T-helper 2 cell (primary cell): ENCODE data around the gene AVPR1B.

Source experiments
- DNase-seq, 5 experiments: peaks; one replicate each; pipeline versions ENCODE4 v3.0.0 to v3.0.0-alpha.2; 2012 to 2022
- total RNA-seq, 2 donors: gene quantifications; one replicate each; lab custom pipeline; 2026; lab: John Stamatoyannopoulos, UW

The AVPR1B gene
- 0 reads per million in 2 donors for total RNA-seq

- peak in 1 of 5 experiments; percentile 22 for DNase-seq
Observed at GRCh38 chr1:206117151-206117948, at the start of gene AVPR1B. Gene AVPR1B (minus strand): TSS chr1:206117388. CDS start chr1:206116890, 498 bp downstream.

- no peak for DNase-seq
Observed at GRCh38 chr1:206145771-206146290, 28.6 kb upstream of the AVPR1B start.

GRCh38 chr1:206144605-206145004 is 27.4 kb upstream of the AVPR1B start:
- no peak for DNase-seq

- no peak for DNase-seq
Observed at GRCh38 chr1:206143537-206144172, 26.5 kb upstream of the AVPR1B start.

GRCh38 chr1:206142770-206143169 is 25.6 kb upstream of the AVPR1B start:
- DNase-seq: no peak

- no peak for DNase-seq
Observed at GRCh38 chr1:206142011-206142410, 24.8 kb upstream of the AVPR1B start.

GRCh38 chr1:206136241-206136640 is 19.1 kb upstream of the AVPR1B start:
- no peak for DNase-seq

- no peak for DNase-seq
Observed at GRCh38 chr1:206135248-206135647, 18.1 kb upstream of the AVPR1B start.

GRCh38 chr1:206133751-206134415 is 16.7 kb upstream of the AVPR1B start:
- no peak for DNase-seq

GRCh38 chr1:206131037-206131436 is 13.8 kb upstream of the AVPR1B start:
- no peak for DNase-seq

GRCh38 chr1:206128196-206128595 is 11.0 kb upstream of the AVPR1B start:
- DNase-seq: no peak

- DNase-seq: no peak
Observed at GRCh38 chr1:206127336-206127735, 10.1 kb upstream of the AVPR1B start.

- DNase-seq: no peak
Observed at GRCh38 chr1:206125346-206125745, 8.2 kb upstream of the AVPR1B start.

- DNase-seq: no peak
Observed at GRCh38 chr1:206122686-206123085, 5.5 kb upstream of the AVPR1B start.

- no peak for DNase-seq
Observed at GRCh38 chr1:206121269-206121668, 4.1 kb upstream of the AVPR1B start.

- DNase-seq: no peak
Observed at GRCh38 chr1:206120406-206120805, 3.2 kb upstream of the AVPR1B start.

- DNase-seq: no peak
Observed at GRCh38 chr1:206116873-206117150, 376 bp downstream of the AVPR1B start.

GRCh38 chr1:206116191-206116872 is 856 bp downstream of the AVPR1B start:
- DNase-seq: no peak

GRCh38 chr1:206115791-206116190 is 1.4 kb downstream of the AVPR1B start:
- no peak for DNase-seq

GRCh38 chr1:206114692-206115640 is 2.2 kb downstream of the AVPR1B start:
- no peak for DNase-seq

- no peak for DNase-seq
Observed at GRCh38 chr1:206112600-206113301, 4.4 kb downstream of the AVPR1B start.
